Adipocyte (in vitro differentiated cells): ENCODE measurements around the gene PLCB1.
A peak's percentile ranks its signal among the peaks of the same experiment; 100 is the strongest.

ENCODE experiments used
- DNase-seq: peaks from one replicate; pipeline ENCODE4 v3.0.0-alpha.2; 2015; ENCODE audit warnings: low read depth
- H3K27me3 ChIP-seq: replicated peaks from 2 replicates; pipeline ENCODE4 v1.7.0; 2013; ENCODE audit warnings: mild to moderate bottlenecking, low read length, moderate library complexity; ENCODE audit not compliant: control insufficient read depth, insufficient read depth
- H3K36me3 ChIP-seq: 2 replicates; pipeline ENCODE4 v1.7.0; 2013; ENCODE audit warnings: low read length, mild to moderate bottlenecking, moderate library complexity; ENCODE audit not compliant: control insufficient read depth, insufficient read depth, severe bottlenecking
- H3K4me1 ChIP-seq: 2 replicates; pipeline ENCODE4 v1.7.0; 2013; ENCODE audit warnings: mild to moderate bottlenecking, low read length, moderate library complexity; ENCODE audit not compliant: control insufficient read depth, insufficient read depth
- H3K4me3 ChIP-seq: 2 replicates; pipeline ENCODE4 v1.7.0; 2013; ENCODE audit warnings: mild to moderate bottlenecking, low read length, moderate library complexity
- H3K9ac ChIP-seq: 2 replicates; pipeline ENCODE4 v1.7.0; 2013; ENCODE audit warnings: mild to moderate bottlenecking, low read length, moderate library complexity
- H3K9me3 ChIP-seq: 2 replicates; pipeline ENCODE4 v1.7.0; 2013; ENCODE audit warnings: mild to moderate bottlenecking, low read length, moderate library complexity; ENCODE audit not compliant: control insufficient read depth

The PLCB1 gene

GRCh38 chr20:8522168-8522567 is 390.1 kb downstream of the PLCB1 start:
- Histone ChIP-seq H3K4me3 (no peak overlapping the region), H3K36me3 (no peaks in the 10 kb centered on the region), H3K27me3 (no peaks in the 10 kb centered on the region), H3K9me3 (no peaks in the 10 kb centered on the region), H3K4me1 (peaks cover 7% of the 10 kb centered on the region), H3K9ac (no peak overlapping the region)
- DNase-seq, result no peak

GRCh38 chr20:8523684-8524083 is 391.6 kb downstream of the PLCB1 start:
- no peak for DNase-seq
- no peaks in the 10 kb centered on the region for H3K36me3 ChIP-seq
- H3K9me3 ChIP-seq, result no peaks in the 10 kb centered on the region
- no peaks in the 10 kb centered on the region for H3K27me3 ChIP-seq
- H3K4me3 ChIP-seq, result no peak overlapping the region
- peaks cover 7% of the 10 kb centered on the region for H3K4me1 ChIP-seq
- no peak overlapping the region for H3K9ac ChIP-seq

GRCh38 chr20:8524101-8525016 is 392.3 kb downstream of the PLCB1 start:
- H3K9me3 ChIP-seq, result no peaks in the 10 kb centered on the region
- H3K4me1 ChIP-seq, result peaks cover 7% of the 10 kb centered on the region
- H3K9ac ChIP-seq, result no peak overlapping the region
- peak; percentile 26 for DNase-seq
- no peak overlapping the region for H3K4me3 ChIP-seq
- no peaks in the 10 kb centered on the region for H3K27me3 ChIP-seq
- H3K36me3 ChIP-seq, result no peaks in the 10 kb centered on the region

- Histone ChIP-seq H3K36me3 (no peaks in the 10 kb centered on the region), H3K9ac (no peak overlapping the region), H3K9me3 (no peaks in the 10 kb centered on the region), H3K4me3 (no peak overlapping the region), H3K27me3 (no peaks in the 10 kb centered on the region), H3K4me1 (peaks cover 7% of the 10 kb centered on the region)
- no peak for DNase-seq
Measured at GRCh38 chr20:8525017-8525343, 392.9 kb downstream of the PLCB1 start.

GRCh38 chr20:8526610-8527009 is 394.5 kb downstream of the PLCB1 start:
- Histone ChIP-seq H3K4me3 (no peak overlapping the region), H3K9me3 (no peaks in the 10 kb centered on the region), H3K9ac (no peak overlapping the region), H3K4me1 (peaks cover 7% of the 10 kb centered on the region), H3K36me3 (no peaks in the 10 kb centered on the region), H3K27me3 (no peaks in the 10 kb centered on the region)
- no peak for DNase-seq

- Histone ChIP-seq H3K9me3 (no peaks in the 10 kb centered on the region), H3K27me3 (no peaks in the 10 kb centered on the region), H3K4me3 (no peak overlapping the region), H3K9ac (no peak overlapping the region), H3K36me3 (no peaks in the 10 kb centered on the region), H3K4me1 (peaks cover 7% of the 10 kb centered on the region)
- DNase-seq, result peak; percentile 79
Measured at GRCh38 chr20:8527998-8528723, 396.1 kb downstream of the PLCB1 start.

GRCh38 chr20:8530022-8530421 is 398.0 kb downstream of the PLCB1 start:
- no peak overlapping the region for H3K9ac ChIP-seq
- no peaks in the 10 kb centered on the region for H3K27me3 ChIP-seq
- H3K4me3 ChIP-seq, result no peak overlapping the region
- no peaks in the 10 kb centered on the region for H3K9me3 ChIP-seq
- DNase-seq, result peak; percentile 41
- no peaks in the 10 kb centered on the region for H3K4me1 ChIP-seq
- H3K36me3 ChIP-seq, result no peaks in the 10 kb centered on the region

GRCh38 chr20:8532169-8532568 is 400.1 kb downstream of the PLCB1 start:
- Histone ChIP-seq H3K9ac (no peak overlapping the region), H3K4me1 (no peaks in the 10 kb centered on the region), H3K4me3 (no peak overlapping the region), H3K9me3 (no peaks in the 10 kb centered on the region), H3K36me3 (no peaks in the 10 kb centered on the region), H3K27me3 (no peaks in the 10 kb centered on the region)
- no peak for DNase-seq

- DNase-seq, result no peak
- no peaks in the 10 kb centered on the region for H3K4me1 ChIP-seq
- no peaks in the 10 kb centered on the region for H3K36me3 ChIP-seq
- no peaks in the 10 kb centered on the region for H3K9me3 ChIP-seq
- H3K9ac ChIP-seq, result no peak overlapping the region
- H3K4me3 ChIP-seq, result no peak overlapping the region
- H3K27me3 ChIP-seq, result no peaks in the 10 kb centered on the region
Measured at GRCh38 chr20:8534368-8535160, 402.5 kb downstream of the PLCB1 start.

GRCh38 chr20:8535403-8536261 is 403.6 kb downstream of the PLCB1 start:
- H3K4me1 ChIP-seq, result no peaks in the 10 kb centered on the region
- no peaks in the 10 kb centered on the region for H3K9me3 ChIP-seq
- peak; percentile 42 for DNase-seq
- no peak overlapping the region for H3K9ac ChIP-seq
- H3K27me3 ChIP-seq, result no peaks in the 10 kb centered on the region
- no peak overlapping the region for H3K4me3 ChIP-seq
- no peaks in the 10 kb centered on the region for H3K36me3 ChIP-seq
